Neural crest cell (in vitro differentiated cells): ENCODE measurements around the gene NSMF. TPM values are rescaled to one million over a fixed set of nuclear protein-coding genes. Genes with fewer than 3 reads are reported as not detected.

ENCODE experiments used
- DNase-seq: peaks from one replicate; pipeline ENCODE4 v3.0.0; 2021; ENCODE audit warnings: low read depth, mixed read lengths, low spot score
- H3K27ac Mint-ChIP-seq: one replicate; pipeline ENCODE4 v1.8.0; 2021; ENCODE audit warnings: mild to moderate bottlenecking, mixed read lengths; ENCODE audit not compliant: unreplicated experiment
- H3K27me3 Mint-ChIP-seq: 2 replicates; pipeline ENCODE4 v1.8.0; 2021; ENCODE audit warnings: low read depth, mild to moderate bottlenecking, mixed read lengths
- H3K36me3 Mint-ChIP-seq: 2 replicates; pipeline ENCODE4 v1.8.0; 2021; ENCODE audit warnings: low read depth, mild to moderate bottlenecking, mixed read lengths
- H3K4me1 Mint-ChIP-seq: 2 replicates; pipeline ENCODE4 v1.8.0; 2021; ENCODE audit warnings: mixed read lengths
- H3K4me3 Mint-ChIP-seq: one replicate; pipeline ENCODE4 v1.8.0; 2021; ENCODE audit warnings: mild to moderate bottlenecking, mixed read lengths
- H3K9me3 Mint-ChIP-seq: 2 replicates; pipeline ENCODE4 v1.8.0; 2021; ENCODE audit warnings: mixed read lengths
- CTCF ChIP-seq: fragments of 200-600 bp; sonication (generic); conservative IDR thresholded peaks from 2 replicates; pipeline ENCODE4 v1.5.0; 2021; ENCODE audit warnings: antibody characterized with exemption, mild to moderate bottlenecking
- total RNA-seq: library from RNA; stranded (reverse); gene quantifications from 2 replicates; pipeline ENCODE4 v1.2.1, GENCODE V29; 2021

The NSMF gene
- total RNA-seq, 1 donor from 2014 or later: 64.4 TPM

GRCh38 chr9:137493364-137494103 is 34.4 kb upstream of the NSMF start:
- no peak overlapping the region for H3K27ac Mint-ChIP-seq
- no peaks in the 10 kb centered on the region for H3K4me1 Mint-ChIP-seq
- no peak overlapping the region for H3K4me3 Mint-ChIP-seq
- no peaks in the 10 kb centered on the region for H3K9me3 Mint-ChIP-seq
- TF ChIP-seq CTCF: no peak
- DNase-seq: no peak
- H3K36me3 Mint-ChIP-seq: no peaks in the 10 kb centered on the region
- H3K27me3 Mint-ChIP-seq: no peaks in the 10 kb centered on the region

GRCh38 chr9:137492464-137493363 is 33.6 kb upstream of the NSMF start:
- Mint-ChIP-seq H3K27ac (no peak overlapping the region), H3K4me1 (no peaks in the 10 kb centered on the region), H3K27me3 (no peaks in the 10 kb centered on the region), H3K36me3 (no peaks in the 10 kb centered on the region), H3K9me3 (no peaks in the 10 kb centered on the region), H3K4me3 (no peak overlapping the region)
- TF ChIP-seq CTCF: no peak
- no peak for DNase-seq

GRCh38 chr9:137491735-137492432 is 32.8 kb upstream of the NSMF start:
- H3K9me3 Mint-ChIP-seq: no peaks in the 10 kb centered on the region
- H3K27me3 Mint-ChIP-seq: no peaks in the 10 kb centered on the region
- no peak overlapping the region for H3K4me3 Mint-ChIP-seq
- H3K27ac Mint-ChIP-seq: no peak overlapping the region
- TF ChIP-seq CTCF: no peak
- H3K4me1 Mint-ChIP-seq: no peaks in the 10 kb centered on the region
- DNase-seq: no peak
- no peaks in the 10 kb centered on the region for H3K36me3 Mint-ChIP-seq

GRCh38 chr9:137490532-137491186 is 31.5 kb upstream of the NSMF start:
- no peak for DNase-seq
- TF ChIP-seq CTCF: no peak
- H3K27ac Mint-ChIP-seq: no peak overlapping the region
- no peaks in the 10 kb centered on the region for H3K27me3 Mint-ChIP-seq
- no peaks in the 10 kb centered on the region for H3K9me3 Mint-ChIP-seq
- no peaks in the 10 kb centered on the region for H3K36me3 Mint-ChIP-seq
- H3K4me3 Mint-ChIP-seq: no peak overlapping the region
- no peaks in the 10 kb centered on the region for H3K4me1 Mint-ChIP-seq

- H3K9me3 Mint-ChIP-seq: no peaks in the 10 kb centered on the region
- no peak overlapping the region for H3K27ac Mint-ChIP-seq
- H3K36me3 Mint-ChIP-seq: no peaks in the 10 kb centered on the region
- H3K4me3 Mint-ChIP-seq: no peak overlapping the region
- no peak for TF ChIP-seq CTCF
- H3K27me3 Mint-ChIP-seq: no peaks in the 10 kb centered on the region
- no peaks in the 10 kb centered on the region for H3K4me1 Mint-ChIP-seq
- DNase-seq: no peak
Measured at GRCh38 chr9:137488906-137489305, 29.8 kb upstream of the NSMF start.
